IMR-90 (cell line): ENCODE results near the gene GNAS-AS1. TPM values are rescaled to one million over a fixed set of nuclear protein-coding genes. Genes with fewer than 3 reads are reported as not detected.

ENCODE experiments used
- ATAC-seq: fragments of 200-7000 bp; cut with Tn5 transposase; 2 replicates; pipeline ENCODE4 v1.9.1; 2020; ENCODE audit warnings: low read depth, mild to moderate bottlenecking, moderate library complexity
- BruUV-seq: library from RNA; stranded (reverse); fragments of 400-500 nt; replicated peaks from 2 replicates; lab custom pipeline; 2021; lab: Mats Ljungman, UMichigan
- CTCF ChIA-PET: fragments of 300-600 bp; formaldehyde crosslinking; extraction: SDS; loops from one replicate; lab custom pipeline; 2021; ENCODE audit warnings: antibody characterized with exemption; lab: Yijun Ruan, JAX
- POLR2A ChIA-PET: fragments of 300-600 bp; sonication (Branson Sonifier 250); formaldehyde crosslinking; loops from one replicate; lab custom pipeline; 2022; ENCODE audit warnings: antibody characterized with exemption; ENCODE audit not compliant: unreplicated experiment; lab: Charles Lee
- DNase-seq: peaks from one replicate; pipeline ENCODE4 v3.0.0; 2013
- H2AFZ ChIP-seq: replicated peaks from 2 replicates; pipeline ENCODE3; 2013; ENCODE audit warnings: low read length, mild to moderate bottlenecking; ENCODE audit not compliant: poor library complexity
- H2AK5ac ChIP-seq: 2 replicates; pipeline ENCODE4 v1.6.1; 2013; ENCODE audit warnings: low read depth, low read length, inconsistent platforms
- H2AK9ac ChIP-seq: replicated peaks from 2 replicates; pipeline ENCODE3; 2013; ENCODE audit warnings: mild to moderate bottlenecking, low read depth, low read length, moderate library complexity; ENCODE audit not compliant: poor library complexity
- H2BK120ac ChIP-seq: 2 replicates; pipeline ENCODE4 v1.6.1; 2013; ENCODE audit warnings: low read depth, low read length, inconsistent platforms
- H2BK15ac ChIP-seq: 3 replicates; pipeline ENCODE4 v1.6.1; 2013; ENCODE audit warnings: low read depth, low read length, inconsistent platforms
- H2BK20ac ChIP-seq: 2 replicates; pipeline ENCODE4 v1.6.1; 2013; ENCODE audit warnings: low read depth, mild to moderate bottlenecking, inconsistent platforms, low read length, moderate library complexity
- H2BK5ac ChIP-seq: 2 replicates; pipeline ENCODE4 v1.6.1; 2013; ENCODE audit warnings: mild to moderate bottlenecking, low read depth, low read length, inconsistent platforms; ENCODE audit not compliant: poor library complexity, severe bottlenecking
- H3K14ac ChIP-seq: replicated peaks from 2 replicates; pipeline ENCODE4 v1.6.1; 2013; ENCODE audit warnings: low read depth, low read length, inconsistent platforms
- H3K18ac ChIP-seq: 2 replicates; pipeline ENCODE4 v1.6.1; 2013; ENCODE audit warnings: low read depth, low read length, control low read depth
- H3K23ac ChIP-seq: 2 replicates; pipeline ENCODE4 v1.6.1; 2013; ENCODE audit warnings: low read depth, low read length, inconsistent platforms
- H3K27ac ChIP-seq: 2 replicates; pipeline ENCODE4 v1.5.1; 2013; ENCODE audit warnings: mild to moderate bottlenecking, control low read depth, low read length; ENCODE audit not compliant: insufficient read depth
- H3K27me3 ChIP-seq: 2 replicates; pipeline ENCODE4 v1.6.1; 2013; ENCODE audit warnings: low read length; ENCODE audit not compliant: control insufficient read depth, insufficient read depth
- H3K36me3 ChIP-seq: 2 replicates; pipeline ENCODE4 v1.6.1; 2013; ENCODE audit warnings: low read length, mixed read lengths; ENCODE audit not compliant: control insufficient read depth, insufficient read depth
- H3K4ac ChIP-seq: 2 replicates; pipeline ENCODE4 v1.6.1; 2013; ENCODE audit warnings: low read depth, low read length, inconsistent platforms
- H3K4me1 ChIP-seq: 2 replicates; pipeline ENCODE4 v1.6.1; 2013; ENCODE audit warnings: low read length, mixed read lengths; ENCODE audit not compliant: control insufficient read depth, insufficient read depth
- H3K4me2 ChIP-seq: 2 replicates; pipeline ENCODE4 v1.6.1; 2013; ENCODE audit warnings: low read depth, mild to moderate bottlenecking, control low read depth, low read length, moderate library complexity
- H3K4me3 ChIP-seq: 2 replicates; pipeline ENCODE4 v1.5.1; 2013; ENCODE audit warnings: low read depth, mild to moderate bottlenecking, control low read depth, low read length, moderate library complexity; ENCODE audit not compliant: insufficient read depth
- H3K56ac ChIP-seq: 2 replicates; pipeline ENCODE4 v1.6.1; 2013; ENCODE audit warnings: low read length, inconsistent platforms; ENCODE audit not compliant: insufficient read depth; ENCODE audit errors: extremely low read depth
- H3K79me1 ChIP-seq, 2 experiments: 2 replicates each; pipeline ENCODE4 v1.6.1; 2013; ENCODE audit warnings: low read length in 2 of 2, inconsistent platforms in 1 of 2, low read depth in 1 of 2
- H3K9ac ChIP-seq: 2 replicates; pipeline ENCODE4 v1.6.1; 2013; ENCODE audit warnings: low read depth, low read length, control low read depth
- H3K9me1 ChIP-seq: 2 replicates; pipeline ENCODE4 v1.6.1; 2013; ENCODE audit warnings: low read length, inconsistent platforms; ENCODE audit not compliant: insufficient read depth
- H3K9me3 ChIP-seq: 2 replicates; pipeline ENCODE4 v1.6.1; 2013; ENCODE audit warnings: low read length; ENCODE audit not compliant: control insufficient read depth, insufficient read depth
- H4K20me1 ChIP-seq: 2 replicates; pipeline ENCODE4 v1.6.1; 2013; ENCODE audit warnings: low read length, inconsistent platforms; ENCODE audit not compliant: insufficient read depth
- H4K5ac ChIP-seq: 2 replicates; pipeline ENCODE4 v1.6.1; 2013; ENCODE audit warnings: mild to moderate bottlenecking, low read depth, low read length, control low read depth
- H4K8ac ChIP-seq, 2 experiments: 2 replicates each; pipeline ENCODE4 v1.6.1; 2013; ENCODE audit warnings: low read depth in 2 of 2, low read length in 2 of 2, control low read depth in 1 of 2, inconsistent platforms in 1 of 2
- H4K91ac ChIP-seq: 2 replicates; pipeline ENCODE4 v1.6.1; 2013; ENCODE audit warnings: low read depth, low read length, inconsistent platforms; ENCODE audit not compliant: insufficient read depth
- MAFK ChIP-seq: IDR thresholded peaks from 2 replicates; pipeline ENCODE4 v1.6.1; 2012; ENCODE audit warnings: low read depth, low read length, improper control_type of control experiment
- WGBS, 2 experiments: methylation state at CpG; one replicate each; pipeline versions ENCODE4 v1.1.5 to v1.1.7; 2013; ENCODE audit warnings: missing lambda C conversion rate in 2 of 2; ENCODE audit not compliant: insufficient read length in 1 of 2; ENCODE audit errors: extremely low coverage in 2 of 2; 5-methylcytosine and 5-hydroxymethylcytosine counted together
- dilution Hi-C: fragments of 300-500 bp; cut with HindIII; formaldehyde crosslinking; loops from one replicate; pipeline ENCODE4 v1.14.3; 2018; ENCODE audit warnings: low sequenced_read_pairs; ENCODE audit not compliant: unreplicated experiment
- in situ Hi-C: fragments of 300-500 bp; cut with MboI; formaldehyde crosslinking; loops from 3 replicates; pipeline ENCODE4 v1.14.3; 2019; ENCODE audit warnings: low sequenced_read_pairs, inconsistent platforms, mixed read lengths
- intact Hi-C: fragments of 100-400 bp; cut with micrococcal nuclease; formaldehyde crosslinking; loops from 2 replicates; pipeline ENCODE4 v1.10.0; 2022
- polyA plus RNA-seq, 3 experiments: library from polyadenylated mRNA; depleted of rRNA; stranded (reverse); fragments of >200 nt; gene quantifications; 2 replicates each; pipeline ENCODE4 v1.2.3, GENCODE V29; 2012; ENCODE audit warnings: low replicate concordance in 1 of 3
- total RNA-seq: library from RNA; depleted of rRNA; stranded (reverse); fragments of >200 nt; gene quantifications from 2 replicates; pipeline ENCODE4 v1.2.3, GENCODE V29; 2012
- TF ChIP-seq, protein P1 (sequence below): conservative IDR thresholded peaks from 2 replicates; pipeline ENCODE4 v1.5.1; 2012; ENCODE audit warnings: mild to moderate bottlenecking, low read depth, low read length, improper control_type of control experiment

The GNAS-AS1 gene
- total and polyA plus RNA-seq, 2 of the 4 experiments (the other 2 are of a cell fraction) = 0.54 to 0.60 TPM

DNA sequence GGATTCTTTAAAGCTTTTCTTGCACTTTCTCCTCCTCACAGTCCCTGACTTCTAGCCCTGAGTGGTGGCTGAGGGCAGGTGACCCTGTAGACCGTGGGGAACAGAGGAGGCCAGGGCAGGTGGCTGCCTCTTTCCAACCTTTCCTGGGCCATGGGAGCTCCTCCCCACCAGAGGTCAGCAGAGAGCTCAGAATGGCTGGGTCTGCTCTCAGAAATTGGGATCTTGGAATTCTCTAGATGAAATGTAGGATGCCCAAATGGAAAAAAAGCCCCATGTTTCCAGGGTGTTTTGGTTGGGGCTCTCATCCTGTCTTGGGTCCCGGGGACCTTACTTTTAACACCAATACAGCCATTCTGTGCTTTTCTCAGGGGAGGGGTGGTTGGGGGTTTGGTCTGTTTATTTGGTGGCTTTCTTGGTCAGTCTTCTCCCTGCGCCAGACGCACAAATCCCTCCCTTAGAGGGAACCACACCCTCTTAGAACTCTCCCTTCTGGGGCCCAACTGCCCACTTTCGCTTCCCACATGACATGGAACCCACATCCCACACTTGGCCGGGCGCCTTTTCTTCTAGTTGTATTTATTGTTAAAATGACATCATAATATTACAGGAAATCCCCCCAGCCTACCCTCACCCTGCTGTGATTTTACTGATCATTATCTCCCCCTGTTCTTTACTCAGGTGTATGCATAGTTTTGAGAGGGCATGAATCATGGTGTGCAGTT, 19.8 kb upstream of the GNAS-AS1 start (continued):
- TF ChIP-seq, protein P1, sequence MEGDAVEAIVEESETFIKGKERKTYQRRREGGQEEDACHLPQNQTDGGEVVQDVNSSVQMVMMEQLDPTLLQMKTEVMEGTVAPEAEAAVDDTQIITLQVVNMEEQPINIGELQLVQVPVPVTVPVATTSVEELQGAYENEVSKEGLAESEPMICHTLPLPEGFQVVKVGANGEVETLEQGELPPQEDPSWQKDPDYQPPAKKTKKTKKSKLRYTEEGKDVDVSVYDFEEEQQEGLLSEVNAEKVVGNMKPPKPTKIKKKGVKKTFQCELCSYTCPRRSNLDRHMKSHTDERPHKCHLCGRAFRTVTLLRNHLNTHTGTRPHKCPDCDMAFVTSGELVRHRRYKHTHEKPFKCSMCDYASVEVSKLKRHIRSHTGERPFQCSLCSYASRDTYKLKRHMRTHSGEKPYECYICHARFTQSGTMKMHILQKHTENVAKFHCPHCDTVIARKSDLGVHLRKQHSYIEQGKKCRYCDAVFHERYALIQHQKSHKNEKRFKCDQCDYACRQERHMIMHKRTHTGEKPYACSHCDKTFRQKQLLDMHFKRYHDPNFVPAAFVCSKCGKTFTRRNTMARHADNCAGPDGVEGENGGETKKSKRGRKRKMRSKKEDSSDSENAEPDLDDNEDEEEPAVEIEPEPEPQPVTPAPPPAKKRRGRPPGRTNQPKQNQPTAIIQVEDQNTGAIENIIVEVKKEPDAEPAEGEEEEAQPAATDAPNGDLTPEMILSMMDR = peak; percentile 92

DNA sequence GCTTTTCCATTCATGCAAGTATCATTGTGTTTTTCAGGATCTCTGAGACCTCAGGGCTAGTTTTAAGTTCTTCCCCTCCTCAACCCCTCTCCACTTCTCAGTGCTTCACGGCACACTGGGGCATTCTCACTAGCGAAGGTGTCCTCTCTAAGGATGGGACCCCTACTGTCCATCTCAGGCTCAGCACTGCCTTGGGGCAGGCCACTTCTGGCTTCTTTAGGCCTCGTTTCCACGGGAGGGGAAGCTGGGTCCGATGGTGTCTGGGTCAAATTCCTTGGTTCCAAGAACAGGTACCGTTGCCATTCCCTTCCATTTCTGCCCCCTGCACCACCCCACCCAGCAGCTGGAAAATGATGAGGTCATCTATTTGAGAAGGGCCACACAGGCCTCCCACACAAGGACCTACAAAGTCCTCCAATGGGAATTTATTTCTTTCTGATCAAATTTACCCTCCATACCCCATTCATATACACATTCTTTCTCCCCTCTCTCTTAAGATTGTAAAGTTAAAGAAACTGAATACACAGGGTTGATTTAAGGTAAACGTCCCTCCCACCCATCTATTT, 19.0 kb upstream of the GNAS-AS1 start:
- Histone ChIP-seq H4K5ac (no peak overlapping the region), H2AK5ac (no peak overlapping the region), H3K9me3 (no peaks in the 10 kb centered on the region), H3K18ac (no peak overlapping the region), H3K23ac (no peak overlapping the region), H4K91ac (no peak overlapping the region), H3K9ac (no peak overlapping the region), H4K20me1 (no peaks in the 10 kb centered on the region), H3K36me3 (no peaks in the 10 kb centered on the region), H3K27ac (no peak overlapping the region), H3K4me3 (no peak overlapping the region), H3K56ac (no peak overlapping the region), H3K79me1 (no peaks in the 10 kb centered on the region), H3K27me3 (peaks cover 19% of the 10 kb centered on the region), H3K14ac (no peak overlapping the region), H3K4me2 (no peak overlapping the region), H3K4me1 (no peaks in the 10 kb centered on the region), H2BK5ac (no peak overlapping the region), H2BK120ac (no peak overlapping the region), H2AFZ (no peak overlapping the region), H2BK20ac (no peak overlapping the region), H3K4ac (no peak overlapping the region), H3K9me1 (peaks cover 3% of the 10 kb centered on the region; the same call in 1 of the 2 replicates), H2BK15ac (no peak overlapping the region), H4K8ac (no peak overlapping the region), H2AK9ac (no peak overlapping the region)
- intact Hi-C loops = loop anchor here (1.0 to 5.0 kb wide), 6 partner anchors 163 to 627 kb away; partner anchors contain the start of gene ATP5F1E
- DNase-seq (no peak), ATAC-seq (no peak)
- BruUV-seq = no TSS peak
- in situ Hi-C loops = loop anchor here (5.0 to 10.0 kb wide), 2 partner anchors 358 to 625 kb away; no protein-coding TSS in a partner anchor
- CTCF ChIA-PET = interaction anchor here (0.5 to 1.1 kb wide), 7 partner anchors 13 to 586 kb away, joined by 3 to 11 read pairs (median 4); no protein-coding TSS in a partner anchor
- POLR2A ChIA-PET = no interaction called here
- no CpG with 5 or more reads among the region's 7 CpGs for WGBS, 2 experiments
- TF ChIP-seq, protein P1 = no peak
- 0 out of 2 replicates have a peak, but pooled peaks have one; percentile 27 for TF ChIP-seq MAFK
- dilution Hi-C loops = no loop called here
